Measurements from ENCODE around the gene LRRK1.

Gene LRRK1

GRCh38 chr15:100932676-100933348 is 13.7 kb downstream of the LRRK1 start:
- DNase-seq (ENCODE audit: low read depth in 2 of 2), result no peak

GRCh38 chr15:100934166-100934565 is 15.0 kb downstream of the LRRK1 start:
- DNase-seq (ENCODE audit: low read depth in 2 of 2), result no peak

- no peak for DNase-seq (ENCODE audit: low read depth in 2 of 2)
Observed at GRCh38 chr15:100934726-100935125, 15.6 kb downstream of the LRRK1 start.

- DNase-seq (ENCODE audit: low read depth in 2 of 2), result no peak
Observed at GRCh38 chr15:100937171-100937570, 18.0 kb downstream of the LRRK1 start.

GRCh38 chr15:100939791-100940190 is 20.6 kb downstream of the LRRK1 start:
- DNase-seq (ENCODE audit: low read depth in 2 of 2), result no peak

GRCh38 chr15:100940767-100941379 is 21.7 kb downstream of the LRRK1 start:
- no peak for DNase-seq (ENCODE audit: low read depth in 2 of 2)

- DNase-seq (ENCODE audit: low read depth in 2 of 2), result no peak
Observed at GRCh38 chr15:100941536-100941935, 22.4 kb downstream of the LRRK1 start.

GRCh38 chr15:100942656-100943425 is 23.7 kb downstream of the LRRK1 start:
- no peak for DNase-seq (ENCODE audit: low read depth in 2 of 2)

GRCh38 chr15:100944244-100944895 is 25.2 kb downstream of the LRRK1 start:
- no peak for DNase-seq (ENCODE audit: low read depth in 2 of 2)

- peak; percentile 55 to 59 for DNase-seq (ENCODE audit: low read depth in 2 of 2)
Observed at GRCh38 chr15:100944986-100945385, 25.8 kb downstream of the LRRK1 start.

- DNase-seq (ENCODE audit: low read depth in 2 of 2), result no peak
Observed at GRCh38 chr15:100947760-100948429, 28.7 kb downstream of the LRRK1 start.

- DNase-seq (ENCODE audit: low read depth in 2 of 2), result no peak
Observed at GRCh38 chr15:100948430-100948762, 29.2 kb downstream of the LRRK1 start.

GRCh38 chr15:100949691-100950090 is 30.5 kb downstream of the LRRK1 start:
- no peak for DNase-seq (ENCODE audit: low read depth in 2 of 2)

GRCh38 chr15:100951965-100952364 is 32.8 kb downstream of the LRRK1 start:
- DNase-seq (ENCODE audit: low read depth in 2 of 2), result no peak

- no peak for DNase-seq (ENCODE audit: low read depth in 2 of 2)
Observed at GRCh38 chr15:100952566-100952965, 33.4 kb downstream of the LRRK1 start.

GRCh38 chr15:100958326-100959065 is 39.3 kb downstream of the LRRK1 start:
- no peak for DNase-seq (ENCODE audit: low read depth in 2 of 2)

- DNase-seq (ENCODE audit: low read depth in 2 of 2), result no peak
Observed at GRCh38 chr15:100959066-100960050, 40.2 kb downstream of the LRRK1 start.

- DNase-seq (ENCODE audit: low read depth in 2 of 2), result no peak
Observed at GRCh38 chr15:100966997-100967396, 47.8 kb downstream of the LRRK1 start.

- DNase-seq (ENCODE audit: low read depth in 2 of 2), result peak in 1 of 2 experiments; percentile 27
Observed at GRCh38 chr15:100968050-100968966, 49.2 kb downstream of the LRRK1 start.

All from fibroblast of skin of left quadriceps (primary cell).